Posterior vena cava (tissue), 2 donors: Measurements from ENCODE around the gene CARMIL1. TPM values are rescaled to one million over a fixed set of nuclear protein-coding genes. Genes with fewer than 3 reads are reported as not detected.

ENCODE experiments used
- DNase-seq: peaks from one replicate; pipeline ENCODE4 v3.0.0-alpha.2; 2020; ENCODE audit warnings: low spot score
- intact Hi-C, 2 donors: fragments of 100-400 bp; cut with DNase I; formaldehyde crosslinking; loops; one replicate each; pipeline versions ENCODE4 v1.14.1 to v1.14.2; 2022 to 2023
- total RNA-seq, 2 donors: library from RNA; stranded (reverse); fragmentation: NEBNext Ultra II Directional; extraction: Animal tissue kit (Norgen Biotek cat#: 25700); gene quantifications; one replicate each; pipeline ENCODE4 v1.2.1, GENCODE V29; 2021
- donor health status: DM: yes; HTN: yes; CAD: no.
- donor health status: DM: yes; HTN: yes; CAD: no.

The CARMIL1 gene
- total RNA-seq, 2 donors from 2014 or later, result 19.8 to 20.4 TPM

DNA sequence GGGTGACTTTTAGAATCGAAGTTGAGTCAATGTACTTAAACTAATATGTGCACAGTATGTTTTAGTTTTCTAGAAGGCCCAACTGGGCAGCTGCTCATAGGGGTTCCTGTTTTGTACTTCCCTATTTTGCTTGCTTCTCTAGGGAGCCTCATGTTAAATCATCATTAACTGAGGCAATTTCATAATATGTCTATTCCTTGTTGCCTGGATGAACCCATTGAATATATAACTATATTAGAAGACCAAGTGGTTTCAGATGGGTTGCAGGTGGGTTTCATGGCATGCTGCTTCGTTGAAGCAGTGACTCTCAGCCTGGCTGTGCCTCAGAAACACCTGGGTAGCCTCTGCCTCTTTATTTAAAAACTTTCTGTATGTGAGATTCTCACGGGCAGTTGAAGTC lies 22.2 kb downstream of the CARMIL1 start:
- DNase-seq, result no peak
- intact Hi-C loops, result loop anchor here in 1 of 2 donors (5.0 kb wide), 1 partner anchor 689 kb away; no protein-coding TSS in a partner anchor

DNA sequence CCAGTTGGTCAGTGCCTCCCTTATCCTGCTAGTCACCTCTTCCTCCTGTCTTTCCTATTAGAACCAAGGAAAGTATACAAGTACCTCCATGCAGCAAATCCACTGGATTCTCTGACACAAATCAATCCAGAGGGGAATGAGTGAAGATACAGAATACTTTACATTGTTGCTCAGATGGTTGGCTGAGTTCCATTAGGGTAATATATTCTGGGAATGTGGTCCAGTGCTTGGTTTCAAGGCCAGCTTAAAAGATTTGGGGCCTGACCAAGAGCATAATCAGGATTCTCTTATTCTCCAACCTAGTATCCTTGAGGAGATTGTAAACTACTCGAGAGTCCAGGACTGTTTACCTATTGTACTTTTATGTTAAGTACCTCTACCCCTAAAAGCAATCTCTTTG lies 23.0 kb downstream of the CARMIL1 start:
- no peak for DNase-seq
- intact Hi-C loops, result loop anchor here in 1 of 2 donors (5.0 kb wide), 1 partner anchor 690 kb away; no protein-coding TSS in a partner anchor

DNA sequence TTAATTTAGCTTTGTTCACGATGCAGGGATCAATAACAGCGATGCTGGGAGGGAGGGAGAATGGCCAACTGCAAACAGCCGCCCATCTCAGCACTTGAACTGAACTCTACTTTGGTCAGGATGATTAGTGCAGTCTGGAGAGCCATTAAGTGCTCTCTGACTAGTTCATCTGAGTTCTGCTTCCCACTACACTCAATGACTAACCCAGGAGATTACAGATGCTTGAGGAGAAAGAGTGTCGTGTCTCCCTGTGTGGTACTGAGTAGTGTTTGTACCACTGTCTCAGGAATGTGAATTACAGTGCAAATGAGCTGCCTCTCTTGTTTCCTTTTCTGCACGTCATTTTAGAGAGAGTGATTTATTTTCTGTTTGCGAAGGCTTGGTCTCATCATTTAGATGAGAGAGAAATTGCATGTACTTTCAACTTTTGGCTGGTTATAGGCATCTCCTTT lies 23.5 kb downstream of the CARMIL1 start:
- DNase-seq, result no peak
- intact Hi-C loops, result loop anchor here in 1 of 2 donors (5.0 kb wide), 1 partner anchor 690 kb away; no protein-coding TSS in a partner anchor

DNA sequence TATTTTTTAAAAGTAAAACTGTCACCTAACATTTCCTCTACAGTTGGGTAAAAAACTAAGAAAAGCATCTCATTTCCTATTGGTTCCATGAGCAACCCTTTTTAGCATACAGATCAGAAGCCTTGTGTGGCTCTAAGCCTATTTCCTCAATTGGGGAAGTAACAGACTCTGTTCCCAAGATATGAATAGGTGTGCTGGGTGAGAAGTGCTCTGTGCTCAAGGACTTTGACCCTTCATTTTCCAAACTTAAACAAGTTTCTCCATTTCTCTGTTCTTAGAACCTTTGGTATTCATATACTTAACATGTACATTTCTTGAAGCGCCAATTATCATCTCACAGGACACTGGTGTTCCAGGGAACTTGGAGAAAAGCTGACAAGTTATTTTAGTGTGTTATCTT lies 24.1 kb downstream of the CARMIL1 start:
- intact Hi-C loops, result loop anchor here in 1 of 2 donors (5.0 kb wide), 1 partner anchor 691 kb away; no protein-coding TSS in a partner anchor
- no peak for DNase-seq

DNA sequence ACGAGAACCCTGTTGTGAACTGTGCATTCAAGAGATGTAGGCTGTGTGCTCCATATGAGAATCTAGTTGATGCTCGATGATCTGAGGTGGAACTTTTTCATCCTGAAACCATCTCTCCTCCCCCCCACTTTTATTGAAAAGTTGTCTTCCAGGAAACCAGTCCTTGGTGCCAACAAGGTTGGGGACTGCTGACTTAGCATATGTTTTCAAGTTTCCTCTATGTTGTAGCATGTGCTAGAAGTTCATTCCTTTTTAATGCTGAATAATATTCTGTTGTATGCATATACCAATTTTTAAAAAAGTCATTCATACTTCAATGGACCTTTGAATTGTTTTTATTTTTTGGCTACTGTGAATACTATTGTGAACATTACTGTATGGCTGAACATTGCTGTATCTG lies 27.2 kb downstream of the CARMIL1 start:
- intact Hi-C loops, result no loop called here
- no peak for DNase-seq

DNA sequence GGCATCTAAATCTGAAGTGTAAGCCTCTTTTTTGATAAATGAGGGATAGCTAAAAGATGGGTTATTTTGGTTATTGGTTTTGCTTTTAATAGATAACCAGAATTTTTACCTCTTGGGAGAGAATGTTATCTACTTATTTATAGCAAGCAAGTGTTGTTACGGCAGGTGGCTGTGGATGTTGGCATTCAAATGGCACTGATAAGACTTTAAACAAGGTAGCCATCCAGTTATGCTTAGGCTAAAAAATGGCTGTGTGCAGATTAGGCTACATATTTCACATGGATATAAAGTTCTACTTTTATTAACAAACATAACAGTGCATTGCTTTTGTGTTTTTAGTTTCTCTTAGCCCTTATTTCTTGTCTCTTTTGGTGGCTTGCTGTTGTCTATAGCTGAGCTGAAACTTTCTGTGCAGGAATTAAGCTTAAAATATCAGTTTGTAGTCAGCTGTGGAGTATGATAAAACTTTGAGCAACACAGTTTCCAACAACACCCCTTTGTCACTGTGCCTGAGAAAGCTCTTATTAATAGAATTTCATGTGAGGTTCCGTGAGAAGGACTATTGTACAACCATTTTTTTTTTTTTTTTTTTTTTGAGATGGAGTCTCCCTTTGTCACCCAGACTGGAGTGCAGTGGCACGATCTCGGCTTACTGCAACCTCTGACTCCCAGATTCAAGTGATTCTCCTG lies 28.8 kb downstream of the CARMIL1 start:
- DNase-seq, result no peak
- intact Hi-C loops, result no loop called here

DNA sequence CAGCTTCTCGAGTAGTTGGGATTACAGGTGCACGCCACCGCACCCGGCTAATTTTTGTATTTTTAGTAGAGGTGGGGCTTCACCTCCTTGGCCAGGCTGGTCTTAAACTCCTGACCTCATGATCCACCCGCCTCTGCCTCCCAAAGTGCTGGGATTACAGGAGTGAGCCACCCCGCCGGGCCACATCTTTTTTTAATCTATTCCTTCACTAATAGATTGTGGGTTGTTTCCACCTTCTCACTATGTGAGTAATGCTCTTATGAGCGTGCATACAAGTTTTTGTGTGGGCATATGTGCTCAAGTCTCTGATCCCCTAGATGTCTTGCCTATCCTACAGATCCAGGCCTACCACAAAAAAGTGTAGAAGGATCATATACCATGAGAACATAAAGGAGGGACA lies 30.7 kb downstream of the CARMIL1 start:
- intact Hi-C loops, result no loop called here
- no peak for DNase-seq

DNA sequence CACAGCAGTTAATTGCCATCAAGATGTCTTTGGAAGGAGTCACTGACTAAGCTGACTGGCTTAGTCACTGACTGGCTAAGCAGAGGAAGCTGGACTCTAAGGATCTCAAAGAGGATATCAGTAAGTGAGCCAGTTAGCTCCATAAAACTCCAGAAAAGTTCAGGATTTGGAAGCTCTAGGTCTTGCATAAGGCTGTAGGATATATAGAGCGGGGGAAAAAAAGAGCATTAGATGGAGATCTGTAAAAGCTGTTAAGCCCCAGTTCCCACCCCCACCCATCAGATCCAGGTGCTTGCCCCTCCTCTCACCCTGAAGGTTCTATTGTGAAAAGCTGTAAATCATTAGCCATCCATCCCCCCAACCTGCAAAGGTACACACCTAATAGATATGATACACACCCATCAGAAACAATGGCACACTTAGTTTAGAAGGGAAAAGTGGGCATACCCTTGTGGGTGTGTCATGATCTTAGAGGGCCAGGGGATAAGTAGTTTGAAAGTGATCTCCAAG lies 32.2 kb downstream of the CARMIL1 start:
- no peak for DNase-seq
- intact Hi-C loops, result no loop called here

DNA sequence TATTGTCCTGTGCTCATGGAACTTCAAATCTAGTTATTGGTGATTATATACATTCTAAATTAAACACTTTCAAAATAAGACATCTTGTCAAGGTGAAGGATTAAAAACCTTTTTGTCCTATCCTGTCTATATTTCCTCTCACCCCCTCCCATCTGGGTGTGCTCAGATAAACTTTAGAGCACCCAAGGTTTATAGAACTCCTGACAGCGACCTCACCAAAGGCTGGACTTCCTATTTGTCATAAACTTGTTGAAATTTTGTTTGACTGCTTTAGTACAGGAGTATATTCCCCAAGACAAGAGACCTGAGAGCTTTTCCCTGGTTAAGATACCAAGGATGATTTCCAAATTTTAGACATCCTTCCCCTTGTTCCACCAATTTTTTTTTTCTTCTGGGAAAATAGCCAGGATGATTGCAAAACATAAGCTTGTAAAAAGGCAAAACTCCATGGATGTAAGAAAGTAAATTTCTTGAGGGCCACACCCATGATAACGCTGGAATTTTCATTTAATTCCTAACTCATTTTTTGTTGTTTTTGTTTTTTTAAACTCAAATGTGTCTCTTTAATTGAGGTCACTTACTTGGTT lies 33.0 kb downstream of the CARMIL1 start:
- intact Hi-C loops, result no loop called here
- no peak for DNase-seq

DNA sequence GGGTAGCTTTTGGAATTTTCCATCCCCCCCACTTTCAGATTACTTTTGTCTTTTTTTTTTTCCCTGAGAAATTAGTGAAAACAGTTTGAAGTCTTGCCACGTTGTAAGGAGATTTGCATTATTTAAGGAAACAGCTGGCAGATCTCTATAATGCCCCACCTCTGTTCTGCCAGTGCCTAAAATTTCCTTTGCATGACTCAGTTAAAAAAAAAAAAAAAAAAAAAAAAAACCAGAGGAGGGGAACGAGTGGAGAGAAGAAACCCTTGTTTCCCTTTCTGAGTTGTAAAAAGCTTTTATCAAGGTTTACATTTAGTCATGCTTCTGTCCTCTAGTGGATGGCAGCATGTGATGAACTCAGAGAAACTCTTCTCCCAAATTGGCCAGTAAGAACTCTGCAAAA lies 33.5 kb downstream of the CARMIL1 start:
- intact Hi-C loops, result no loop called here
- DNase-seq, result no peak

DNA sequence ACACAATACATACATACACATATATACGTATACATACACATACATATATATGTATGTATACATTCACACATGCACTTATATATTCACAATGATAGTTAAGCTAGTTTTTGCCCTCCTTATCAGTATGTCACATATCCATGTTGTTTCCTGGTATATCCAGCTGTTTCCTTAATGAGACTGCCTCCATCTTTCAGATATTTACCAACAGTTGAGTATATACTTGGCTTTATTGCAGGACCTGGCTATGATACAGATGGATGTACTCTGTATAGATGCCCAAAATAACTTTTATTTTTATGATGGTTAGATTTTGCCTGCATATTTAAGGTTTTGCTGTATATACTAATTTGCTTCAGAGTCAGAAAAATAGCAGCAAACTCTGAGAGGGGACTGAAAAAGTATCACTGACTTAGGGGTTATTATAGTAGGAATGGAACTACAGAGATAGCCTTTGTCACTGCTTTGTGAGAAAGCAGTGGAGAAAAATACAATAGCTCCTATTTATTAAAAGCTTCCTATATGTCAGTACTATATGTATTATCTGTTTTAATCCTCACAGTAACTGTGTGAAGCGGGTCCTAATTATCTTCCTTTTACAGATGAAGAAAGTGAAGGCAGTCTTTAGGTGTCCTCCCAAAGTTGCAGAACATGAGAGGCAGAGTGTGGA lies 35.5 kb downstream of the CARMIL1 start:
- intact Hi-C loops, result no loop called here

DNA sequence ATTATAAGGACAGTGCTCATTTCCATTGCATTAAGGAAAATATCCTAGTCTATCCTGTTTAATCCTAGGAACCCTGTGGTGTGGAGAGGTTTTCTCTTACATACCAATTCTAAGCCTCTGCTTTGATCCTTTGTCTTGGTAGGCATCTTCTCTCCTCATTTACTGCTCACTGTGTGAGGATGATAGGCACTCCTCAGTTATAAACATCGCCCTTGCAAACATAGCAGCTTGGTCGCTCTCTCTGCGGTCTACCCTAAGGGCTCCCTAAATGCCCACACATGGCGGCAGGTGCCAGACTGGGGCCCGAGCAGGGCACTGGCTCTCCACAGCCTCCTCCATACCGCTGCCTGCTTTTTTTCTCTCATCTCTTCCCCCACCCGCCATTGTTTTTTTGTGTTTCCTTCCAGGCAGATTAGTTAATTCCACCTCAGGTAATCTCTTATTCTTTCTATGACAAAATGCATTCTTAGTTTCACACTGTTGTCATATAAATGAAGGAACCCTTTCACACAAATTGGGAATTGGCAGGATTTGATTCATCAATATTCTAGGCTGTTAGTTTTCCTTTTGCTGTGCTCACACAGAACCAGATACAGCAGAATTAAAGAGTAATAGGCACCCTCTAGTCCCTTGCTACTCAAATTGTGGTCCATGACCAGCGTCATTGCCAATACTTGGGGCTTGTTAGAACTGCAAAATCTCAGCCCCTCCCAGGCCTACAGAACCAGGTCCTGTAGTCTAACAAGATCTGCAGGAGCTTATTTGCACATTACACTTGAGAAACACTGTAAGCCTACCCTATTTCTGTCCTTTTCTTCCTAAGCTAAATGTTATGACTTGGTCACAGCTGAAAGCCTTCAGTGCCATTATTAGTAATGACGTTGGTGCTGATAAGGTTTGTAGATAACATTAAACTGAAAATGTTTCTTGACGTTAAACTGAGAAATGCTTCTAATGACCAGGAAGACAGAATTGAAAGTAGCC lies 36.3 kb downstream of the CARMIL1 start:
- no peak for DNase-seq
- intact Hi-C loops, result no loop called here

More for the DNA sequence above, 35.5 kb downstream of the CARMIL1 start:
- no peak for DNase-seq

DNA sequence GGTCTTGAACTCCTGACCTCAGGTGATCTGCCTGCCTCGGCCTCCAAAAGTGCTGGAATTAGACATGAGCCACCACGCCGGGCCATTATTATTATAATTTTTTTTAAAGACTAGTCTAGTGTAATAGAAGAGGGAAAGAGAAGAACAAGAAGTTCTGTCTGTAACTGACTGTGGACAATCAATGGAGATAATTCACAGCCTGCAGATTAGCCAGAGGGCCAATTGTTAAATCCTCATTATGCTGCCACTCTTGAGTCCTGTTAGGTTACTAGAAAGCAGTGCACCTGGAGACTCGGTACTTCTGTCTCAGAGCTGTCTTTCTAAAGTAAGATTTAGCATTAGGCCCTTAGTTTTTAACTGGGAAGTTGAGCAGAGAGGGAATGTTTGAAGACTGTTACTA lies 37.5 kb downstream of the CARMIL1 start:
- intact Hi-C loops, result no loop called here

DNA sequence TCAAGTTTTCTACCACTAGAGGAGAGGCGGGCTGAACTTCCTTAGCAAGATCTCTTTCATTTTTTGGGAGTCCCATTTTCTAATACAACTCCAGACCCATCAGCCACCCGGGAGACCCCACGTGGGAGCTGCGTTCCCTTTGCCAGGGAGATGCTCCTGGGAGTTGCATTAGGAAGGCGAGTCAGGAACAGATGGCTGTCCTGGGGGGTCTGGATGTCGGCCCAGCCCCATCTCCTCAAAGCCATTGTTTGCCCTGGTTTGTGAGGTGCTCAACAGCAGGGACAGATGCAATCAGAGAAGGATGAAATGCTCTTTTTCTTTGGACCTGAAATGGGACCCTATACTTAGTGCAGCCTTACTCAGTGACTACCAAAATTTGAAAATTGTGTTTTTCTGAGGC lies 39.4 kb downstream of the CARMIL1 start:
- intact Hi-C loops, result no loop called here
- DNase-seq, result no peak

More for the DNA sequence above, 37.5 kb downstream of the CARMIL1 start:
- DNase-seq, result no peak

DNA sequence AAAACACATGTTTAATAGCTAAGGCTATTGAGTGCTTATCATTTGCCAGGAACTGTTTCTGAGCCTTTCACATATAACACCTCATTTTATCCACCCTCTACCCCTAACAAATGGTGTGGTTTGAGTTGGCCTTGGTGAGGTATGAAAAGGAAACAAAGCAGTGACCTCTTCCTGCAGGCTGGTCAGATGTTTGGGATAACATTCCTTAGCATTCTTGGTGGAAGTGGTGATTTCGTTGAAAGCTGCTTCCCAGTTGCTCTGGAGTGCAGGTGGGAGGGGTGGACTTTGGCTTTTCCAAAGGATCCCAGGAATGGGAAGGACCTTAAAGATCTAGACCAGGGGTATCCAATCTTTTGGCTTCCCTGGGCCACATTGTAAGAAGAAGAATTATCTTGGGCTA lies 41.3 kb downstream of the CARMIL1 start:
- intact Hi-C loops, result no loop called here

DNA sequence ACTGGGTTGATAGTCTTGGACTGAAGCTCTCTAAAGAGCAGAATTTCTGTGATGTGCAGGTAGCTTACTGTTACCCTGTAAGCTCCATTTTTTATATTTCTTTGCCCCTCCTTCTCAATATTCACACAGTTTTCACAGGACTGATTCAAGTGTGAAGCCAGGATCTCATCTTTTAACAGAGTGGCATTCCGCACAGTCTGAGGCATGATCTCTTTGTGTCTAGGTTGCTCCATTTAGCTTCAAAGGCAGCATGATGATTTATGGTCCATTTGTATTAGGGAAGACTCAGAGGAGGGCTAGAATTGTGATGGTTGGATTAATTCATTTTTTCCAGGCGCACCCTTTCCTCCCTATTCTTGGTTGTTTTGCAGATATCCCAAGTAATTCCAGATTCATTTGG lies 43.5 kb downstream of the CARMIL1 start:
- no peak for DNase-seq
- intact Hi-C loops, result no loop called here

More for the DNA sequence above, 41.3 kb downstream of the CARMIL1 start:
- no peak for DNase-seq

DNA sequence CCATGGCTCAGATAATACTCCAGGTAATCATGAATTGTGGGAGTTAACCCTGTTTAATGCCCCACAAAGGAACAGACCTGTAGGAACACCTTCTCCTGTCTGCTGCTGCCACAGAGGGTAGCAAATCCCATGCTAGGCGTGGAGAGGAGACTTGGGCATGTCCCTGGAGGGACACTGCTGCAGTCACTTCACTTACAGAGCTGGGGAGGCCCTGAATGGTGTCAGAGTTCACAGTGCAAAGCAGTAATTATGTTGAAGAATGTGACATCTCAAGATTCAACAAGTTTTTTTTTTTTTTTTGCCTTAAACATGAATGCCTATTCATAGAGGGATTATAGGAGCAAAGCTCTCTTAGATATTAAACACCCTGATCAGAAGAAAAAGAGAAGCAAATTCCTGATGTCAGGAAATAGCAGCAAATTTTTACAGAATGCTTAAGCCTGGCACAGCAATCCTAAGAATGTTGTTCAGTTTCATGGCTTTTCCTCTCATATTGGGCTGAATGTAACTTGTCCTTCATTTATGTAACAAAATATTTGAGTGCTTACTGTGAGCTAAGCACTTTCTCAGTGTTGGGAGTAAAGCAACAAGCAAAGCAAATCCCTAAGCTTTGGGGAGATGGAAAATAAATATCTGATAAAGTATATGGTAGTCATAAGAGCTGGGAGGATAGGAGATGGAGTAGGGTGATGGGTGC lies 45.0 kb downstream of the CARMIL1 start:
- intact Hi-C loops, result no loop called here
- no peak for DNase-seq

DNA sequence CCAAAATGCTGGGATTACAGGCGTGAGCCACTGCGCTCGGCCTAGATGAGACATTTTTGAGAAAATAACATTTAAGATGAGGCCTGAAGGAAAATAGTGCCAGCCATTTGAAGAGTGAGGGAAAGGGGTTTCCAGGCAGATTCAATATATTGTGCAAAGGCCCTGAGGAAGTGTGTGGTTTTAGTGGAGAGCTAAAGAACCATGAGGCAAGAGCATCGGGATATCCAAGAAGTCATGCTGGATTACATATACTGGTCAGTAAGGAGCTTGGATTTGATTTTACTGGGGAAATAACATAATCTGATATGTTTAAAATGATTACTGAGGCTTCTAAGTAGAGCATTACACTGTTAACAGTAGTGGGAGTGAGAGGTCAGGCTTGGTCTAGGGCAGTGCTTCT lies 47.0 kb downstream of the CARMIL1 start:
- intact Hi-C loops, result no loop called here
- DNase-seq, result no peak
